Liver (tissue), 3 donors: Measurements from ENCODE around the gene OR2A2.

Experiments used
- CTCF ChIP-seq: fragments of 150-350 bp; IDR thresholded peaks from 2 replicates; pipeline ENCODE4 v1.5.1; 2017; ENCODE audit warnings: improper control_type of control experiment, low read depth, low read length; ENCODE audit not compliant: missing input control
- EGR1 ChIP-seq, 2 donors: IDR thresholded peaks; 2 replicates each; pipeline ENCODE4 v1.6.1; 2016 to 2018; ENCODE audit warnings: antibody characterized with exemption in 2 of 2, low read depth in 2 of 2
- GABPA ChIP-seq, 2 donors: IDR thresholded peaks in 1 of 2; conservative IDR thresholded peaks in 1 of 2; 2 replicates each; pipeline ENCODE4 v1.6.1; 2016; ENCODE audit warnings: antibody characterized with exemption in 2 of 2, mild to moderate bottlenecking in 1 of 2, moderate library complexity in 1 of 2
- NR2F2 ChIP-seq: IDR thresholded peaks from 2 replicates; pipeline ENCODE4 v1.6.1; 2016; ENCODE audit warnings: antibody characterized with exemption
- SP1 ChIP-seq: IDR thresholded peaks from 2 replicates; pipeline ENCODE4 v1.6.1; 2018; ENCODE audit warnings: antibody characterized with exemption, mild to moderate bottlenecking
- donor health status: healthy.
- donor health status: healthy.

- TF ChIP-seq CTCF = no peak
- TF ChIP-seq NR2F2 = no peak
- TF ChIP-seq SP1 = no peak
- no peak for TF ChIP-seq GABPA (IDR thresholded peaks at IDR 0.05 in 1 of 2, conservative IDR thresholded peaks at IDR 0.05 in 1 of 2)
- TF ChIP-seq EGR1 (IDR thresholded peaks at IDR 0.05; ENCODE audit: low read depth in 2 of 2) = no peak
Measured at GRCh38 chr7:144102041-144102440, 7.3 kb upstream of the OR2A2 start.
